ENCODE measurements around the gene UGT1A8. TPM values are rescaled to one million over a fixed set of nuclear protein-coding genes. Genes with fewer than 3 reads are reported as not detected.

The UGT1A8 gene
- total and polyA plus RNA-seq, 9 of the 15 experiments (the other 6 are each of a cell fraction or from before 2014, with no cell fraction given), result 0.04 TPM; not detected in 8

DNA sequence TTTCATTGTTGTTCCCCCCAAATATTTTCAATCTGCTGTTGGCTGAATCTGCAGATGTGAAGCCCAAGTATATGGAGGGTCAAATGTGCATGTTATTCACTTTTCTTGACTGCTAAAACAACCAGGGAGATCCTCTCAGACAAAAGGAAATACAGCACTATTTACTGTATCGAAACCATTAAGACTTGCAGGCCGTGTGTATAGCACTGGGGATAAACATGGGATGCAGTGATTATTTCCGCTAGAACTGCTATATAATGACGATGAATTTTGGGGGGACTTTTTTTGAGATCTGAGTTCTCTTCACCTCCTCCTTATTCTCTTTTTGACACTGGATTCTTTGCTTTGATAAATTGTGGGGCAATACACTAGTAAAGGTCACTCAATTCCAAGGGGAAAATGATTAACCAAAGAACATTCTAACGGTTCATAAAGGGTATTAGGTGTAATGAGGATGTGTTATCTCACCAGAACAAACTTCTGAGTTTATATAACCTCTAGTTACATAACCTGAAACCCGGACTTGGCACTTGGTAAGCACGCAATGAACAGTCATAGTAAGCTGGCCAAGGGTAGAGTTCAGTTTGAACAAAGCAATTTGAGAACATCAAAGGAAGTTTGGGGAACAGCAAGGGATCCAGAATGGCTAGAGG is 139.1 kb downstream of the UGT1A8 start (continued):
- no peak for TF ChIP-seq MLLT1 (IDR thresholded peaks at IDR 0.05)
- TF ChIP-seq DPF2 (IDR thresholded peaks at IDR 0.05), result no peak

DNA sequence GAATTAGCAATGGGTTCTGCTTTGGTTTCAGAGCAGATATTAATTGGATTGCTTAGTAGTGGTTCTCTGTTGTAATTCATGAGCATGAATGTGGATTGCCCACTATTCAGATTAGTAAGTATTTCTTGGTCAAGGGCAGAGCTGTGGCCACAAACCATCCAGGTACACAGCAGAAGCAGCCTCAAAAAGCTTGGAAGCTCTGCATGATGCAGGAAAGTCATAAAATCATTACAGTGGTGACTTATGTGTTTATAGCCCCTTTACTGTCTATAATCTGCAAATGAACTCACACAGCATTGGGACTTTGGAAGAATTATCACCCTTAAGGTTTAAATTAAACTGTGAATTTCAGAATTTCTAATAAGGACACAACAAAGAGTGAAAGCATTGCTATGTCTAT is 140.7 kb downstream of the UGT1A8 start:
- ChIA-PET POLR2A (no interaction called here), CTCF (ENCODE audit: low intra/inter-chr PET ratio) (no interaction called here)
- no peaks in the 10 kb centered on the region for H3K79me2 ChIP-seq (ENCODE audit: control insufficient read depth, insufficient read depth, low read length)
- no peak overlapping the region for H3K4me2 ChIP-seq (ENCODE audit: insufficient read depth, low read length)
- no TSS peak for BruUV-seq (replicated peaks)
- DNase-seq (ENCODE audit: extremely low read depth in 1 of 4, low spot score in 3 of 4), result no peak
- peaks cover 0 to 17% of the 10 kb centered on the region in 2 experiments; a peak in 2 of 5 replicates for H3K27me3 ChIP-seq (ENCODE audit: control insufficient read depth in 2 of 2, insufficient read depth in 2 of 2, low read length in 2 of 2)
- no peaks in the 10 kb centered on the region for H3K9me3 ChIP-seq (replicated peaks; ENCODE audit: control insufficient read depth, insufficient read depth, low read depth, low read length)
- no peak for FAIRE-seq
- no peak overlapping the region for H3K27ac ChIP-seq (ENCODE audit: extremely low read depth, low read depth, low read length)
- no peak overlapping the region for H3K4me3 ChIP-seq
- ATAC-seq, result no peak
- no peaks in the 10 kb centered on the region for H4K20me1 ChIP-seq (replicated peaks; ENCODE audit: control insufficient read depth, insufficient read depth, low read length)
- peaks cover 0 to 5% of the 10 kb centered on the region in 2 experiments; a peak in 2 of 5 replicates for H3K4me1 ChIP-seq (replicated peaks in 1 of 2; ENCODE audit: control insufficient read depth in 2 of 2, insufficient read depth in 2 of 2, low read length in 2 of 2)
- H3K9me1 ChIP-seq (ENCODE audit: control insufficient read depth, insufficient read depth, low read length), result no peaks in the 10 kb centered on the region
- H2AFZ ChIP-seq (ENCODE audit: low read depth, low read length), result no peak overlapping the region
- intact Hi-C loops (cut with micrococcal nuclease) (no loop called here), in situ Hi-C loops (cut with MboI) (no loop called here)
- no peak overlapping the region for H3K9ac ChIP-seq (ENCODE audit: insufficient read depth in 1 of 2, low read depth in 2 of 2, low read length in 2 of 2)
- no peaks in the 10 kb centered on the region for H3K36me3 ChIP-seq (ENCODE audit: control insufficient read depth, insufficient read depth, low read length)
- TF ChIP-seq, protein P1, sequence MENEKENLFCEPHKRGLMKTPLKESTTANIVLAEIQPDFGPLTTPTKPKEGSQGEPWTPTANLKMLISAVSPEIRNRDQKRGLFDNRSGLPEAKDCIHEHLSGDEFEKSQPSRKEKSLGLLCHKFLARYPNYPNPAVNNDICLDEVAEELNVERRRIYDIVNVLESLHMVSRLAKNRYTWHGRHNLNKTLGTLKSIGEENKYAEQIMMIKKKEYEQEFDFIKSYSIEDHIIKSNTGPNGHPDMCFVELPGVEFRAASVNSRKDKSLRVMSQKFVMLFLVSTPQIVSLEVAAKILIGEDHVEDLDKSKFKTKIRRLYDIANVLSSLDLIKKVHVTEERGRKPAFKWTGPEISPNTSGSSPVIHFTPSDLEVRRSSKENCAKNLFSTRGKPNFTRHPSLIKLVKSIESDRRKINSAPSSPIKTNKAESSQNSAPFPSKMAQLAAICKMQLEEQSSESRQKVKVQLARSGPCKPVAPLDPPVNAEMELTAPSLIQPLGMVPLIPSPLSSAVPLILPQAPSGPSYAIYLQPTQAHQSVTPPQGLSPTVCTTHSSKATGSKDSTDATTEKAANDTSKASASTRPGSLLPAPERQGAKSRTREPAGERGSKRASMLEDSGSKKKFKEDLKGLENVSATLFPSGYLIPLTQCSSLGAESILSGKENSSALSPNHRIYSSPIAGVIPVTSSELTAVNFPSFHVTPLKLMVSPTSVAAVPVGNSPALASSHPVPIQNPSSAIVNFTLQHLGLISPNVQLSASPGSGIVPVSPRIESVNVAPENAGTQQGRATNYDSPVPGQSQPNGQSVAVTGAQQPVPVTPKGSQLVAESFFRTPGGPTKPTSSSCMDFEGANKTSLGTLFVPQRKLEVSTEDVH (IDR thresholded peaks at IDR 0.05; ENCODE audit: low read depth, partially characterized antibody), result no peak
- no peak for TF ChIP-seq TGIF2 (CRISPR knock-in tag; IDR thresholded peaks at IDR 0.05)
- TF ChIP-seq, protein P2, sequence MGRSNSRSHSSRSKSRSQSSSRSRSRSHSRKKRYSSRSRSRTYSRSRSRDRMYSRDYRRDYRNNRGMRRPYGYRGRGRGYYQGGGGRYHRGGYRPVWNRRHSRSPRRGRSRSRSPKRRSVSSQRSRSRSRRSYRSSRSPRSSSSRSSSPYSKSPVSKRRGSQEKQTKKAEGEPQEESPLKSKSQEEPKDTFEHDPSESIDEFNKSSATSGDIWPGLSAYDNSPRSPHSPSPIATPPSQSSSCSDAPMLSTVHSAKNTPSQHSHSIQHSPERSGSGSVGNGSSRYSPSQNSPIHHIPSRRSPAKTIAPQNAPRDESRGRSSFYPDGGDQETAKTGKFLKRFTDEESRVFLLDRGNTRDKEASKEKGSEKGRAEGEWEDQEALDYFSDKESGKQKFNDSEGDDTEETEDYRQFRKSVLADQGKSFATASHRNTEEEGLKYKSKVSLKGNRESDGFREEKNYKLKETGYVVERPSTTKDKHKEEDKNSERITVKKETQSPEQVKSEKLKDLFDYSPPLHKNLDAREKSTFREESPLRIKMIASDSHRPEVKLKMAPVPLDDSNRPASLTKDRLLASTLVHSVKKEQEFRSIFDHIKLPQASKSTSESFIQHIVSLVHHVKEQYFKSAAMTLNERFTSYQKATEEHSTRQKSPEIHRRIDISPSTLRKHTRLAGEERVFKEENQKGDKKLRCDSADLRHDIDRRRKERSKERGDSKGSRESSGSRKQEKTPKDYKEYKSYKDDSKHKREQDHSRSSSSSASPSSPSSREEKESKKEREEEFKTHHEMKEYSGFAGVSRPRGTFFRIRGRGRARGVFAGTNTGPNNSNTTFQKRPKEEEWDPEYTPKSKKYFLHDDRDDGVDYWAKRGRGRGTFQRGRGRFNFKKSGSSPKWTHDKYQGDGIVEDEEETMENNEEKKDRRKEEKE (IDR thresholded peaks at IDR 0.05; ENCODE audit: borderline replicate concordance in 1 of 2, control insufficient read depth in 1 of 2, low read depth in 2 of 2, low read length in 1 of 2), result no peak
- no peak for TF ChIP-seq MEIS2 (IDR thresholded peaks at IDR 0.05; ENCODE audit: partially characterized antibody)
- no peak for TF ChIP-seq FUS (optimal IDR thresholded peaks at IDR 0.05; ENCODE audit: low read depth, low read length)
- no peak for TF ChIP-seq BCOR (IDR thresholded peaks at IDR 0.05)
- TF ChIP-seq ZNF398 (CRISPR knock-in tag; IDR thresholded peaks at IDR 0.05), result no peak
- no peak for TF ChIP-seq DLX4 (CRISPR knock-in tag; IDR thresholded peaks at IDR 0.05)
- no peak for TF ChIP-seq COPS2 (conservative IDR thresholded peaks at IDR 0.05)
